Keratinocyte (primary cell): ENCODE results near the gene ZSCAN18.
A peak's percentile ranks its signal among the peaks of the same experiment; 100 is the strongest.

Source experiments
- CTCF ChIP-seq, 3 experiments: IDR thresholded peaks in 1 of 3; conservative IDR thresholded peaks in 1 of 3; optimal IDR thresholded peaks in 1 of 3; 2 replicates in 2 of 3; 3 replicates in 1 of 3; pipeline versions ENCODE3 to v1.5.1; 2011; ENCODE audit warnings: low read length in 3 of 3, mild to moderate bottlenecking in 3 of 3, moderate library complexity in 2 of 3, control low read depth in 1 of 3, inconsistent platforms in 1 of 3; ENCODE audit not compliant: insufficient read depth in 2 of 3; ENCODE audit errors: extremely low read depth in 1 of 3
- EZH2 ChIP-seq: IDR thresholded peaks from one replicate; pipeline ENCODE4 v1.6.1; 2012; ENCODE audit warnings: inconsistent platforms, mild to moderate bottlenecking, low read length, moderate library complexity

GRCh38 chr19:58054901-58055874 is 42.8 kb downstream of the ZSCAN18 start:
- peak in 1 of 3 experiments; percentile 5 for TF ChIP-seq CTCF (optimal IDR thresholded peaks at IDR 0.05 in 1 of 3, IDR thresholded peaks at IDR 0.05 in 1 of 3, conservative IDR thresholded peaks at IDR 0.05 in 1 of 3; ENCODE audit: extremely low read depth in 1 of 3, insufficient read depth in 2 of 3, low read length in 3 of 3)
- no peak for TF ChIP-seq EZH2
